K562 (cell line): ENCODE measurements around the gene NEMP1. TPM values are rescaled to one million over a fixed set of nuclear protein-coding genes. Genes with fewer than 3 reads are reported as not detected.

Source experiments
- ATAC-seq: fragments of 200-7000 bp; cut with Tn5 transposase; 3 replicates; pipeline ENCODE4 v1.9.1; 2020; ENCODE audit warnings: moderate library complexity
- BruUV-seq: library from RNA; stranded (reverse); fragments of 400-500 nt; replicated peaks from 2 replicates; lab custom pipeline; 2021; lab: Mats Ljungman, UMichigan
- CTCF ChIA-PET: fragments of 300-600 bp; formaldehyde crosslinking; extraction: SDS; loops from one replicate; lab custom pipeline; 2021; ENCODE audit warnings: low intra/inter-chr PET ratio; lab: Yijun Ruan, JAX
- POLR2A ChIA-PET: fragments of 300-600, 350-650 bp; sonication (Branson Sonifier 250); formaldehyde crosslinking; extraction: SDS; loops from one replicate; lab custom pipeline; 2021; ENCODE audit warnings: antibody characterized with exemption, inconsistent platforms; lab: Yijun Ruan, JAX
- DNase-seq, 4 experiments: peaks; one replicate each; pipeline versions ENCODE4 v3.0.0 to v3.0.0-alpha.2; 2011 to 2018; ENCODE audit warnings: low spot score in 3 of 4, mixed read lengths in 3 of 4; ENCODE audit errors: extremely low read depth in 1 of 4
- FAIRE-seq: peaks from 2 replicates; lab custom pipeline; 2011; peaks lifted over from hg19 to GRCh38; lab: Jason Lieb, UNC
- H2AFZ ChIP-seq: 2 replicates; pipeline ENCODE4 v1.6.0; 2011; ENCODE audit warnings: low read depth, low read length, control low read depth, inconsistent platforms
- H3K27ac ChIP-seq: fragments of 200-600 bp; 3 replicates; pipeline ENCODE4 v1.8.0; 2011; ENCODE audit warnings: low read depth, mild to moderate bottlenecking, control low read depth, inconsistent platforms, low read length, moderate library complexity, mixed read lengths; ENCODE audit errors: extremely low read depth
- H3K27me3 ChIP-seq, 2 experiments: fragments of 300-600 bp in 1 of 2; 2 replicates in 1 of 2; 3 replicates in 1 of 2; pipeline versions ENCODE4 v1.6.0 to v1.8.0; 2011; ENCODE audit warnings: inconsistent platforms in 2 of 2, low read length in 2 of 2, mild to moderate bottlenecking in 1 of 2, mixed read lengths in 1 of 2, moderate library complexity in 1 of 2; ENCODE audit not compliant: control insufficient read depth in 2 of 2, insufficient read depth in 2 of 2
- H3K36me3 ChIP-seq: fragments of 300-600 bp; 3 replicates; pipeline ENCODE4 v1.8.0; 2011; ENCODE audit warnings: mild to moderate bottlenecking, low read length, inconsistent platforms; ENCODE audit not compliant: control insufficient read depth, insufficient read depth
- H3K4me1 ChIP-seq, 2 experiments: fragments of 200-600 bp in 1 of 2; replicated peaks in 1 of 2; 2 replicates in 1 of 2; 3 replicates in 1 of 2; pipeline versions ENCODE4 v1.5.1 to v1.8.0; 2011; ENCODE audit warnings: inconsistent platforms in 2 of 2, low read length in 2 of 2, mild to moderate bottlenecking in 1 of 2, mixed read lengths in 1 of 2, moderate library complexity in 1 of 2; ENCODE audit not compliant: control insufficient read depth in 2 of 2, insufficient read depth in 2 of 2
- H3K4me2 ChIP-seq: 2 replicates; pipeline ENCODE4 v1.6.1; 2011; ENCODE audit warnings: low read length, control low read depth, inconsistent platforms, mixed read lengths; ENCODE audit not compliant: insufficient read depth
- H3K4me3 ChIP-seq: fragments of 200-600 bp; sonication (generic), shearing (Covaris generic); 2 replicates; pipeline ENCODE4 v1.5.1; 2016; ENCODE audit warnings: control low read depth, inconsistent platforms
- H3K79me2 ChIP-seq: fragments of 200-600 bp; 3 replicates; pipeline ENCODE4 v1.8.0; 2011; ENCODE audit warnings: low read length, inconsistent platforms; ENCODE audit not compliant: control insufficient read depth, insufficient read depth
- H3K9ac ChIP-seq, 2 experiments: 2 replicates each; pipeline versions ENCODE4 v1.6.0 to v1.6.1; 2011; ENCODE audit warnings: low read depth in 2 of 2, low read length in 2 of 2, control low read depth in 1 of 2, inconsistent platforms in 1 of 2, mild to moderate bottlenecking in 1 of 2, mixed read lengths in 1 of 2; ENCODE audit not compliant: insufficient read depth in 1 of 2
- H3K9me1 ChIP-seq: one replicate; pipeline ENCODE4 v1.6.0; 2011; ENCODE audit warnings: inconsistent platforms, mild to moderate bottlenecking, low read length, moderate library complexity; ENCODE audit not compliant: control insufficient read depth, insufficient read depth
- H3K9me3 ChIP-seq: replicated peaks from 2 replicates; pipeline ENCODE4 v1.5.1; 2011; ENCODE audit warnings: low read depth, low read length, inconsistent platforms; ENCODE audit not compliant: control insufficient read depth, insufficient read depth
- H4K20me1 ChIP-seq: replicated peaks from 2 replicates; pipeline ENCODE4 v1.6.1; 2011; ENCODE audit warnings: low read length, inconsistent platforms, mixed read lengths; ENCODE audit not compliant: control insufficient read depth, insufficient read depth
- ATF1 ChIP-seq, 2 experiments: fragments of 450-650 bp in 1 of 2; IDR thresholded peaks; 2 replicates each; pipeline ENCODE4 v1.6.1; 2016; ENCODE audit warnings: missing compliant biosample characterization in 1 of 2, missing genetic modification characterization in 1 of 2
- ELF1 ChIP-seq: fragments of 200-800 bp; sonication (Bioruptor generic); IDR thresholded peaks from 2 replicates; pipeline ENCODE4 v1.6.1; 2016; ENCODE audit warnings: missing genetic modification characterization, missing compliant biosample characterization
- GATA2 ChIP-seq: sonication (generic); formaldehyde crosslinking; IDR thresholded peaks from 2 replicates; pipeline ENCODE4 v1.4.0; 2020; ENCODE audit warnings: mild to moderate bottlenecking, missing genetic modification reagents
- MLLT1 ChIP-seq, 2 experiments: fragments of 450-650 bp; IDR thresholded peaks; 2 replicates each; pipeline ENCODE4 v1.6.1; 2016
- NR2F6 ChIP-seq: fragments of 450-650 bp; formaldehyde crosslinking; IDR thresholded peaks from 2 replicates; pipeline ENCODE4 v1.4.0; 2020; ENCODE audit warnings: mild to moderate bottlenecking
- RBM15 ChIP-seq: fragments of 200-400 bp; formaldehyde crosslinking; IDR thresholded peaks from 2 replicates; pipeline ENCODE4 v1.6.1; 2018; ENCODE audit warnings: mild to moderate bottlenecking, low read length, moderate library complexity; ENCODE audit not compliant: insufficient read depth
- RBM17 ChIP-seq: fragments of 200-400 bp; formaldehyde crosslinking; IDR thresholded peaks from 2 replicates; pipeline ENCODE4 v1.6.1; 2017; ENCODE audit warnings: low read depth, mild to moderate bottlenecking, low read length, borderline replicate concordance
- SLC30A9 ChIP-seq: fragments of 250-450 bp; sonication (Bioruptor Pico); IDR thresholded peaks from 2 replicates; pipeline ENCODE4 v1.8.0; 2022; ENCODE audit warnings: mild to moderate bottlenecking, moderate library complexity
- TRIM25 ChIP-seq: fragments of 450-650 bp; IDR thresholded peaks from 2 replicates; pipeline ENCODE4 v1.7.0; 2016; ENCODE audit warnings: borderline replicate concordance
- ZBTB5 ChIP-seq: fragments of 450-650 bp; IDR thresholded peaks from 2 replicates; pipeline ENCODE4 v1.6.1; 2017; ENCODE audit warnings: antibody characterized with exemption
- ZNF197 ChIP-seq: fragments of 200-800 bp; sonication (Bioruptor generic); IDR thresholded peaks from 2 replicates; pipeline ENCODE4 v1.6.1; 2016; ENCODE audit warnings: low read depth, missing genetic modification characterization, missing compliant biosample characterization
- ZNF354B ChIP-seq: fragments of 250-450 bp; sonication (Bioruptor Pico); IDR thresholded peaks from 2 replicates; pipeline ENCODE4 v1.4.0; 2020
- ZNF431 ChIP-seq: sonication (generic); formaldehyde crosslinking; IDR thresholded peaks from 2 replicates; pipeline ENCODE4 v1.8.0; 2022; ENCODE audit warnings: mild to moderate bottlenecking, missing genetic modification reagents
- WGBS: fragments of 100-300 bp; shearing (Covaris generic); methylation state at CpG from one replicate; pipeline ENCODE4 v1.1.6; 2016; ENCODE audit warnings: low coverage, mixed read lengths; ENCODE audit not compliant: insufficient coverage; ENCODE audit errors: missing lambda C conversion rate; 5-methylcytosine and 5-hydroxymethylcytosine counted together
- in situ Hi-C: fragments of 300-500 bp; cut with MboI; formaldehyde crosslinking; loops from 4 replicates; pipeline ENCODE4 v1.15.0; 2018; ENCODE audit warnings: inconsistent platforms, mixed read lengths
- intact Hi-C: fragments of 100-400 bp; cut with micrococcal nuclease; formaldehyde crosslinking; loops from 2 replicates; pipeline ENCODE4 v1.14.2; 2022
- polyA plus RNA-seq, 8 experiments: library from polyadenylated mRNA; depleted of rRNA in 4 of 8; stranded (reverse) in 5 of 8; unstranded in 3 of 8; fragments of >200 nt; fragmentation: Nextera tagmentation in 2 of 8; fragmentation: Illumina TruSeq in 1 of 8; extraction: Ambion mirVana in 2 of 8; extraction: Trizol in 1 of 8; gene quantifications; 2 replicates each; pipeline versions ENCODE4 v1.2.1 to v1.2.3, GENCODE V29; 2011 to 2014; ENCODE audit warnings: inconsistent platforms in 1 of 8, missing spikeins in 1 of 8
- total RNA-seq, 7 experiments: library from RNA; depleted of rRNA in 6 of 7; stranded (reverse); fragments of >200 nt in 6 of 7; fragmentation: Illumina TruSeq in 2 of 7; extraction: Trizol in 2 of 7; gene quantifications; 2 replicates each; pipeline versions ENCODE4 v1.2.1 to v1.2.3, GENCODE V29; 2011 to 2021; ENCODE audit warnings: low replicate concordance in 1 of 7
- TF ChIP-seq, protein P1 (sequence below): fragments of 250-450 bp; sonication (Bioruptor Pico); IDR thresholded peaks from 2 replicates; pipeline ENCODE4 v1.4.0; 2020
- TF ChIP-seq, protein P2 (sequence below): fragments of 250-450 bp; sonication (Bioruptor Pico); IDR thresholded peaks from 2 replicates; pipeline ENCODE4 v1.8.0; 2021; ENCODE audit warnings: moderate library complexity, mild to moderate bottlenecking, inconsistent platforms

NEMP1 gene
- total and polyA plus RNA-seq, 9 of the 15 experiments (the other 6 are each of a cell fraction or from before 2014, with no cell fraction given): 9.5 to 82.2 (median 41.2) TPM

GRCh38 chr12:57044889-57045288 is 33.7 kb downstream of the NEMP1 start:
- intact Hi-C loops (no loop called here), in situ Hi-C loops (no loop called here)
- Histone ChIP-seq H3K9me1 (no peaks in the 10 kb centered on the region), H3K79me2 (no peaks in the 10 kb centered on the region), H3K4me2 (no peak overlapping the region), H2AFZ (no peak overlapping the region), H3K4me3 (no peak overlapping the region), H3K36me3 (no peaks in the 10 kb centered on the region), H3K27me3 (peaks cover 13 to 15% of the 10 kb centered on the region in 2 experiments; a peak in 4 of 5 replicates), H3K9ac (no peak overlapping the region), H3K9me3 (no peaks in the 10 kb centered on the region), H3K4me1 (peaks cover 1 to 2% of the 10 kb centered on the region in 2 experiments; a peak in 2 of 5 replicates), H3K27ac (no peak overlapping the region), H4K20me1 (no peaks in the 10 kb centered on the region; the same call in 1 of the 2 replicates)
- ChIA-PET CTCF (no interaction called here), POLR2A (interaction anchor here (1.0 kb wide), 1 partner anchor 408 kb away, joined by 5 read pairs; no protein-coding TSS in a partner anchor)
- WGBS: 2% methylated on average over 3 of the region's 3 CpGs
- no TSS peak for BruUV-seq
- ATAC-seq (no peak), DNase-seq (no peak), FAIRE-seq (no peak)
- no peak for TF ChIP-seq ZNF354B (CRISPR knock-in tag)
- no peak for TF ChIP-seq RBM17
- no peak for TF ChIP-seq ATF1 (CRISPR knock-in tag; IDR thresholded peaks at IDR 0.05)
- TF ChIP-seq ATF1 (tag; IDR thresholded peaks at IDR 0.05): no peak
- no peak for TF ChIP-seq RBM15
- TF ChIP-seq, protein P1, sequence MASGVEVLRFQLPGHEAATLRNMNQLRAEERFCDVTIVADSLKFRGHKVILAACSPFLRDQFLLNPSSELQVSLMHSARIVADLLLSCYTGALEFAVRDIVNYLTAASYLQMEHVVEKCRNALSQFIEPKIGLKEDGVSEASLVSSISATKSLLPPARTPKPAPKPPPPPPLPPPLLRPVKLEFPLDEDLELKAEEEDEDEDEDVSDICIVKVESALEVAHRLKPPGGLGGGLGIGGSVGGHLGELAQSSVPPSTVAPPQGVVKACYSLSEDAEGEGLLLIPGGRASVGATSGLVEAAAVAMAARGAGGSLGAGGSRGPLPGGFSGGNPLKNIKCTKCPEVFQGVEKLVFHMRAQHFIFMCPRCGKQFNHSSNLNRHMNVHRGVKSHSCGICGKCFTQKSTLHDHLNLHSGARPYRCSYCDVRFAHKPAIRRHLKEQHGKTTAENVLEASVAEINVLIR (CRISPR knock-in tag): no peak
- TF ChIP-seq ELF1 (tag): no peak
- no peak for TF ChIP-seq ZNF197 (CRISPR knock-in tag)
- no peak for TF ChIP-seq SLC30A9 (CRISPR knock-in tag)
- no peak for TF ChIP-seq NR2F6 (CRISPR knock-in tag)
- TF ChIP-seq MLLT1 (IDR thresholded peaks at IDR 0.05): no peak
- TF ChIP-seq ZBTB5: no peak
- TF ChIP-seq GATA2 (CRISPR knock-in tag): no peak
- TF ChIP-seq, protein P2, sequence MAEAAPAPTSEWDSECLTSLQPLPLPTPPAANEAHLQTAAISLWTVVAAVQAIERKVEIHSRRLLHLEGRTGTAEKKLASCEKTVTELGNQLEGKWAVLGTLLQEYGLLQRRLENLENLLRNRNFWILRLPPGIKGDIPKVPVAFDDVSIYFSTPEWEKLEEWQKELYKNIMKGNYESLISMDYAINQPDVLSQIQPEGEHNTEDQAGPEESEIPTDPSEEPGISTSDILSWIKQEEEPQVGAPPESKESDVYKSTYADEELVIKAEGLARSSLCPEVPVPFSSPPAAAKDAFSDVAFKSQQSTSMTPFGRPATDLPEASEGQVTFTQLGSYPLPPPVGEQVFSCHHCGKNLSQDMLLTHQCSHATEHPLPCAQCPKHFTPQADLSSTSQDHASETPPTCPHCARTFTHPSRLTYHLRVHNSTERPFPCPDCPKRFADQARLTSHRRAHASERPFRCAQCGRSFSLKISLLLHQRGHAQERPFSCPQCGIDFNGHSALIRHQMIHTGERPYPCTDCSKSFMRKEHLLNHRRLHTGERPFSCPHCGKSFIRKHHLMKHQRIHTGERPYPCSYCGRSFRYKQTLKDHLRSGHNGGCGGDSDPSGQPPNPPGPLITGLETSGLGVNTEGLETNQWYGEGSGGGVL (CRISPR knock-in tag): no peak
- no peak for TF ChIP-seq TRIM25
- no peak for TF ChIP-seq ZNF431 (CRISPR knock-in tag)
